ENCODE results near the gene RAE1. TPM values are rescaled to one million over a fixed set of nuclear protein-coding genes. Genes with fewer than 3 reads are reported as not detected.

RAE1 gene
- total and polyA plus RNA-seq, 2 of the 8 experiments (the other 6 are each of a cell fraction or from before 2014, with no cell fraction given) = 35.9 to 44.9 TPM

GRCh38 chr20:57319584-57319983 is 31.5 kb upstream of the RAE1 start:
- Histone ChIP-seq H4K8ac (ENCODE audit: extremely low read depth, insufficient read depth, low read length) (no peak overlapping the region), H3K27ac (ENCODE audit: low read depth, low read length) (no peak overlapping the region), H2AK5ac (ENCODE audit: low read depth, low read length) (no peak overlapping the region), H3K79me2 (ENCODE audit: control insufficient read depth in 1 of 2, insufficient read depth in 2 of 2, low read length in 2 of 2) (no peaks in the 10 kb centered on the region), H2BK120ac (replicated peaks; ENCODE audit: low read depth, low read length) (no peak overlapping the region), H3K23me2 (ENCODE audit: low read depth, low read length) (no peaks in the 10 kb centered on the region), H3K4me3 (ENCODE audit: extremely low read depth in 1 of 4, insufficient read depth in 2 of 4, low read depth in 3 of 4, low read length in 4 of 4) (no peak overlapping the region), H4K20me1 (replicated peaks in 1 of 2; ENCODE audit: control insufficient read depth in 1 of 2, insufficient read depth in 2 of 2, low read length in 2 of 2) (no peaks in the 10 kb centered on the region), H3K4me2 (ENCODE audit: insufficient read depth in 1 of 2, low read depth in 2 of 2, low read length in 2 of 2) (no peak overlapping the region), H3K9ac (replicated peaks in 1 of 4; ENCODE audit: extremely low read depth in 1 of 4, low read depth in 3 of 4, low read length in 3 of 4) (0 out of 7 replicates have a peak overlapping the region, but pooled peaks of 1 of the 4 experiments have one; percentile 11), H2BK5ac (ENCODE audit: low read depth, low read length) (no peak overlapping the region), H3K27me3 (replicated peaks in 1 of 4; ENCODE audit: control insufficient read depth in 3 of 4, extremely low read depth in 1 of 4, insufficient read depth in 3 of 4, low read length in 3 of 4) (peaks cover 0 to 2% (median 0%) of the 10 kb centered on the region in 4 experiments; a peak in 2 of 7 replicates), H3K4ac (replicated peaks; ENCODE audit: insufficient read length, low read depth, low read length) (no peak overlapping the region), H2AFZ (ENCODE audit: low read length) (no peak overlapping the region), H3K18ac (ENCODE audit: extremely low read depth, low read length) (no peak overlapping the region), H4K5ac (ENCODE audit: insufficient read length, low read depth, low read length) (no peak overlapping the region), H3K4me1 (replicated peaks in 1 of 4; ENCODE audit: control insufficient read depth in 3 of 4, insufficient read depth in 4 of 4, low read length in 3 of 4) (peaks cover 0 to 4% (median 2%) of the 10 kb centered on the region in 4 experiments; a peak in 3 of 7 replicates), H2BK20ac (ENCODE audit: low read length) (no peak overlapping the region), H3K79me1 (ENCODE audit: low read depth, low read length) (no peaks in the 10 kb centered on the region), H3K56ac (replicated peaks; ENCODE audit: insufficient read length, low read depth, low read length) (no peak overlapping the region), H3K14ac (ENCODE audit: insufficient read length) (no peak overlapping the region), H3K23ac (ENCODE audit: insufficient read length) (no peak overlapping the region), H3K9me3 (ENCODE audit: insufficient read depth in 2 of 2, low read depth in 1 of 2, low read length in 1 of 2) (no peaks in the 10 kb centered on the region), H2BK15ac (ENCODE audit: low read length) (no peak overlapping the region), H2BK12ac (ENCODE audit: low read depth, low read length) (no peak overlapping the region), H4K91ac (replicated peaks; ENCODE audit: insufficient read length, low read length) (no peak overlapping the region), H3K36me3 (ENCODE audit: control insufficient read depth in 2 of 4, insufficient read depth in 4 of 4, low read length in 3 of 4) (no peaks in the 10 kb centered on the region)
- DNase-seq (ENCODE audit: low read depth in 1 of 2, low spot score in 2 of 2) (no peak), FAIRE-seq (no peak)
- 84% methylated on average over 4 of the region's 4 CpGs; no CpG with 5 or more reads in 1 of the 2 experiments for WGBS, 2 experiments (ENCODE audit: extremely low coverage in 1 of 2, insufficient coverage in 1 of 2, insufficient read length in 1 of 2, insufficient replicate concordance in 2 of 2, low coverage in 1 of 2, low lambda C conversion rate in 2 of 2, missing lambda C conversion rate in 1 of 2)
- CTCF ChIA-PET (ENCODE audit: partially characterized antibody) = interaction anchor here (1.8 to 2.4 kb wide), 2 partner anchors 10 to 75 kb away, joined by 4 to 14 read pairs; partner anchors contain the start of gene SPO11
- POLR2A ChIA-PET (ENCODE audit: partially characterized antibody) = no interaction called here
- TF ChIP-seq MAFK (IDR thresholded peaks at IDR 0.05; ENCODE audit: low read depth, low read length) (no peak), E2F6 (IDR thresholded peaks at IDR 0.05) (no peak), SRF (IDR thresholded peaks at IDR 0.05; ENCODE audit: low read depth, low read length) (no peak), ATF3 (IDR thresholded peaks at IDR 0.05; ENCODE audit: insufficient read depth, low read depth, low read length) (no peak), RXRA (IDR thresholded peaks at IDR 0.05; ENCODE audit: insufficient read depth, low read depth, low read length) (no peak), EP300 (IDR thresholded peaks at IDR 0.05; ENCODE audit: borderline replicate concordance in 1 of 2, low read depth in 2 of 2, low read length in 2 of 2) (no peak), BACH1 (IDR thresholded peaks at IDR 0.05; ENCODE audit: low read length) (no peak), SIRT6 (IDR thresholded peaks at IDR 0.05; ENCODE audit: low read length) (no peak), CEBPB (IDR thresholded peaks at IDR 0.05; ENCODE audit: low read depth, low read length) (no peak), EZH2 (IDR thresholded peaks at IDR 0.05; ENCODE audit: low read depth, low read length, severe bottlenecking) (no peak), POLR2A (IDR thresholded peaks at IDR 0.05; ENCODE audit: control extremely low read depth in 1 of 2, low read depth in 2 of 2, low read length in 2 of 2) (no peak), SP1 (IDR thresholded peaks at IDR 0.05; ENCODE audit: low read depth, low read length) (no peak), TAF7 (optimal IDR thresholded peaks at IDR 0.05; ENCODE audit: borderline replicate concordance, low read depth, low read length) (no peak)

Data from H1 (cell line).